GM19240 (cell line): ENCODE results near the gene ATG12.
"Not testable (repeated sequence)": the region's sequence is repeated elsewhere in the genome, so short reads cannot be mapped to it uniquely, and the experiment has no call there.

Source experiments
- DNase-seq: peaks from one replicate; pipeline ENCODE4 v3.0.0; 2011; ENCODE audit warnings: low spot score; ENCODE audit not compliant: insufficient read length

Gene ATG12

GRCh38 chr5:115808066-115808465 lies 33.3 kb downstream of the ATG12 start:
- DNase-seq: not testable (repeated sequence)

- no peak for DNase-seq
These were observed 33.7 kb downstream of the ATG12 start for GRCh38 chr5:115807654-115808052.

- DNase-seq: no peak
These were observed 34.2 kb downstream of the ATG12 start for GRCh38 chr5:115806986-115807653.

- DNase-seq: no peak
These were observed 39.4 kb downstream of the ATG12 start for GRCh38 chr5:115801984-115802383.

GRCh38 chr5:115801152-115801551 lies 40.2 kb downstream of the ATG12 start:
- no peak for DNase-seq

- DNase-seq: no peak
These were observed 41.3 kb downstream of the ATG12 start for GRCh38 chr5:115800108-115800507.

- DNase-seq: no peak
These were observed 43.1 kb downstream of the ATG12 start for GRCh38 chr5:115798252-115798651.

- no peak for DNase-seq
These were observed 44.7 kb downstream of the ATG12 start for GRCh38 chr5:115796656-115797055.

GRCh38 chr5:115795700-115796099 lies 45.7 kb downstream of the ATG12 start:
- no peak for DNase-seq

- no peak for DNase-seq
These were observed 52.9 kb downstream of the ATG12 start for GRCh38 chr5:115788440-115788839.

GRCh38 chr5:115787426-115787825 lies 53.9 kb downstream of the ATG12 start:
- no peak for DNase-seq

GRCh38 chr5:115785381-115786065 lies 55.8 kb downstream of the ATG12 start:
- DNase-seq: no peak

- no peak for DNase-seq
These were observed 62.9 kb downstream of the ATG12 start for GRCh38 chr5:115778417-115778816.
